ENCODE data around the gene ADH1C.

Gene ADH1C

DNA sequence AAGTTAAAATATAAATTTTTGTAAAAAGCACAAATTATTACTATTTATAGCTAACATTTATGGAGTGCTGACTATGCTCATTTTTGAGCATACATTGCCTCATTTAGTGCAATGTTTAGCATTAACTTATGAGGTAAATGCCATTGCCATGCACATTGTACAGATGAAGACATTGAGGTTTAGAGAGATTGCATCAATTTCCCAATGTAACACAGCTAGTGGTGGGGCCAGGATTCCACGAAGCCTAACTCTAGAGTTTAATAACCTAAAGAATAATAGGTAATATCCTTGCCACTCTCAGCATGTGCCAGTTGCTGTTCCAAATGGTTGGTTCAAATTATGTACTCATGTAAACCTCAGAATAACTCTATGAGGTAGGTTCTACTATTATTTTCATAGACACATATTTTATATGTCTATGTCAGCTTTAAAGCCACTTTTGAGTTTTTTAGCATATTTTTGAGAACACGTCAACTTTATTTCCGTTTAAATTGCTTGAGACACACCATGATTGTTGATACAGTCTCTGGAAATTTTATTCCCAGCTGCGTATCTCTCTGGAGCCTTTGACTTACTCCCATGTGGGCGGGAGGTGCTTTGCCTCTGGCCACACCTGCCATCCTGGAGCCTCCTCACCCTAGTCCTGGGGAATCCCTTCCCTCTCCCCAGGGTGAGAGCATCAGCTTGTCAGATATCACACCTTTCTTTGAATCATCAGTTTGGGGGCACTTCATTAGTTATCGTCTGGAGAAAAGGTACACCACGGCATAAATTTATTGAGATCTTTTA is 51.0 kb downstream of the ADH1C start:
- DNase-seq (ENCODE audit: low read depth) = no peak

DNA sequence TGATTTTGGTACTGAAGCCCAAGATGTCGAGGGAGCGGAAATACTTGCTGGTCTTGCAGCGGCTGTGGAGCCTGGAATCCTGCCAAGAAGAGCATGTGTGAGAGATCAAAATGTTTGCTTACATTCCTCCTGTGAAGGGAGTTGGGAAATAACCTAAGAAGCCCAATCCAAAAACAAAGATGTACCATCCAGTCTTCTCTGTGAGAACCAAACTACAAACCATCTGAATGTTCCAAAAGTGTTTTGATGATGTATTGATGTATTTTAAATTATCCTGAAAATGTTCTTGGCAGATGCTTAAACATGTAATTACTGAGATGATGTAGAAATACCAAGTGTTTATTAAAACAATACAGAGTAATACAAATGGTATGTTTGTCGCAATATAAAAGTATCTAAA is 51.6 kb downstream of the ADH1C start:
- DNase-seq (ENCODE audit: low read depth) = no peak

DNA sequence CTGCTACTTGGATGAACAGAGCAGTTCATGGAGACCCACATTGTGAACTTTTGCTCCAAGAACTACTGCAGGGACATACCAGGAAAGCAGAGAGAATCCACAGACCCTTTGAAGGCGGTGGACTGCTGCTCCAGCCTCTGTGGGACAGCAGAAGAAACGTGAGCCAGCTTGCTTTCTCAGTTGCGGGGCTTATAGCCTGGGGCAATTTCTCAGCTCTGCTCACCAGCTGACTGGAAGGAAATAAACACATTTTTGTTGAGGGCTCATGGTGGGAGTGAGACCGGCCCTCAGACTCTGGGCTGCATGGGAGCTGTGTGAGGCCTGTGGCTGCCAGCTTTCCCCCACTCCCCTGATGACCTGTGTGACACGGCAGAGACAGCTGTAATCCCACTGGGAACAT is 59.2 kb downstream of the ADH1C start:
- DNase-seq (ENCODE audit: low read depth) = no peak

DNA sequence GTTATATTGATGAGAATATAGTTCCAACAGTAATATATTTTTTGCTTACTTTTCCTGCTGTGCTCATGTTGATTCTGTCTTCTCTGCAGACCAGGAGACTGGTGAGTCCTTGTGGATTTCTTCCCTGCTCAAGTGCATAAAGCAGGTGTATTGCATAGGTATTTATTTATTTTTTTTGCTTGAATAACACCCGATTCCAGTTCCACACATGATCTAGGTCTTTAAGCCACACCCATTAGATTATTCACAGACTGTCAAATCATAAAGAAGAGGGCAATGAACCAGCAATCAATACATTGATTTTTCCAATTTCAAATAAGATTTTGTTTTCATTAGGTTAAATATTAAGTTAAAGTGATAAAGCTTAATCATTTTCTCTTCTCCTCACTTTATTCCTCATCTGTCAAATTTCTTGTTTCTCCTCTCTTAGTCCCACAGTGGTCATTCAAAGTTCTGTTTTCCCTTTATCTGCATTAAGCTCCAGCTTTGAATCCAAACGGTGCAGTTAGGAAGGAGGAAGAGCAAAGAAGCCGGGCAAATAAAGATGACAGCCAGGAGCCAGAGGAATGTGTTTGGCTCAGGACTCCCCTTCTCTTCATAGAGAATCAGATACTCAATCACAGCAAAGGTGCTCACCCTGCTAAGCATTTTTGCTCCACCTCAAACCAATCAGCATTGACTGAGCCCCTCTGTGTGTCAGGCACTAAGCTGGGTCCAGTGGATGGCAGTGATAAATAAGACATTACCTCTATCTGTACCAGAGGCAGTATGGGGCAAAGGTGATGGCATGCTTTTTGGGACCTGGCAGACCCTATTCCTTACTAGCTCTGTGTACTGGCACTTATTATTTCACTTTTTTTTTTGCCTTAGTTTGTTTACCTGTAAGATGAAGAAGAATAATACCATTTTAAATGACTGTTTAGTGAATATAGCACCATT is 61.4 kb downstream of the ADH1C start, which contains the start of gene ADH1A:
ADH1A (minus strand) TSS at position 138 of the 939 bp plus-strand sequence; CDS start at position 67, 71 bp downstream.
- no peak for DNase-seq (ENCODE audit: low read depth)

All from activated T-helper 1 cell treated with Interleukin-2 at 50 U/mL for 16 hours (primary cell).